HUES6 (cell line): Measurements from ENCODE around the gene PHLDA3.

Experiments
- H3K27ac ChIP-seq: 2 replicates; pipeline ENCODE4 v1.7.0; 2013; ENCODE audit warnings: low read depth, mild to moderate bottlenecking, low read length, inconsistent platforms
- H3K27me3 ChIP-seq: 2 replicates; pipeline ENCODE4 v1.6.1; 2013; ENCODE audit warnings: low read length; ENCODE audit not compliant: control insufficient read depth, insufficient read depth
- H3K36me3 ChIP-seq: 2 replicates; pipeline ENCODE4 v1.6.1; 2013; ENCODE audit warnings: low read length; ENCODE audit not compliant: control insufficient read depth, insufficient read depth
- H3K4me1 ChIP-seq: 2 replicates; pipeline ENCODE4 v1.6.1; 2013; ENCODE audit warnings: low read length; ENCODE audit not compliant: control insufficient read depth, insufficient read depth
- H3K4me3 ChIP-seq: 2 replicates; pipeline ENCODE4 v1.5.1; 2013; ENCODE audit warnings: low read depth, low read length
- H3K9ac ChIP-seq: one replicate; pipeline ENCODE4 v1.6.1; 2013; ENCODE audit warnings: mild to moderate bottlenecking, low read length
- H3K9me3 ChIP-seq: 2 replicates; pipeline ENCODE4 v1.6.1; 2013; ENCODE audit warnings: low read depth, low read length; ENCODE audit not compliant: control insufficient read depth, insufficient read depth

The PHLDA3 gene

GRCh38 chr1:201468844-201469644 lies at the start of gene PHLDA3:
TSS of gene PHLDA3 (minus strand) at chr1:201469188. CDS start at chr1:201468786, 402 bp downstream.
- H3K27ac ChIP-seq: peak within 1 kb of the TSS; percentile 93
- H3K36me3 ChIP-seq: peaks cover 24% of the 10 kb centered on the region
- H3K9me3 ChIP-seq: no peaks in the 10 kb centered on the region
- H3K4me1 ChIP-seq: peaks cover 16% of the 10 kb centered on the region
- H3K4me3 ChIP-seq: peak within 1 kb of the TSS; percentile 99
- peaks cover 36% of the 10 kb centered on the region for H3K27me3 ChIP-seq
- peak within 1 kb of the TSS; percentile 91 for H3K9ac ChIP-seq

DNA sequence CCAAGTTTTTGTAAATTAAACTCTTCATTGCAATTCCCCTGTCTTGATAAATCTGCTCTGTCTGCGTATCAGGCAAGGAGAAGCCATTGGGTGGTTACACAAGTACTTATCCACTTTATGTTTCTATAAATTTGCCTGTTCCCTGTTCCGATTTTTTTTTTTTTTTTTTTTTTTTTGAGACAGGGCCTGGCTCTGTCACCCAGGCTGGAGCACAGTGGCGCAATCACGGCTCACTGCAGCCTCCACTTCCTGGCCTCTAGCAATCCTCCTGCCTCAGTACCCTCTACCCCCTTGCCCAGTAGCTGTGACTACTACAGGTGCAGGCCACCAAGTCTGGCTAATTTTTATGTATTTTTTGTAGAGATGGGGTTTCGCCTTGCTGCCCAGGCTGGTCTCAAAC lies 49.1 kb upstream of the PHLDA3 start:
- no peaks in the 10 kb centered on the region for H3K9me3 ChIP-seq
- H3K4me3 ChIP-seq: no peak overlapping the region
- no peak overlapping the region for H3K9ac ChIP-seq
- no peaks in the 10 kb centered on the region for H3K4me1 ChIP-seq
- no peaks in the 10 kb centered on the region for H3K27me3 ChIP-seq
- H3K36me3 ChIP-seq: no peaks in the 10 kb centered on the region
- no peak overlapping the region for H3K27ac ChIP-seq

- Histone ChIP-seq H3K9ac (no peak overlapping the region), H3K27me3 (no peaks in the 10 kb centered on the region), H3K36me3 (no peaks in the 10 kb centered on the region), H3K9me3 (no peaks in the 10 kb centered on the region), H3K27ac (no peak overlapping the region), H3K4me3 (no peak overlapping the region), H3K4me1 (peaks cover 2% of the 10 kb centered on the region; the same call in 1 of the 2 replicates)
Measured at GRCh38 chr1:201517631-201518030, 48.6 kb upstream of the PHLDA3 start.

DNA sequence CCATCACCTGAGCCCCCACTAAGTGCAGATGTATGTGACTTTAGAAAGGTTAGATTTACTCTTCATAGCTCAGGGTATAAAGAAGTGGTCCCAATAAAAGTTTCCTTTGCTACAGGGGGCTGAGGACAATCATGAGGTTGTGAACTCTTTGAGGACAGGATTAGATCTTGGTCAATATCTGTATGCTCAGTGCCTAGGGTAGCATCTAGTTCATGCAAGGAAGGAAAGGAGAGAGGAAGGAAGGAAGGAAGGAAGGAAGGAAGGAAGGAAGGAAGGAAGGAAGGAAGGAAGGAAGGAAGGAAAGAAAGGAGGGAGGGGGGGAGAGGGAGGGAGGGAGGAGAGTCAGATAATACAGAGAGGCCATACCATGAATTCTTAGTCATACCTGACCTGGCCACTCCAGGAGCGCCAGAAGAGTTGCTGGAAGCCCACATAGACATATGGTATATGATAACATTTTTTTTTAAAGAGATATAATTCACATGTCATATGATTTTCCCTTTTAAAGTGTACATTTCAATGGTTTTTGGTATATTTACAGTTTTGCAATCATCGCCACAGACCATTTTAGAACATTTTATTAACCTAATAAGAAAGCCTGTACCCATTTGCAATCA lies 47.6 kb upstream of the PHLDA3 start:
- Histone ChIP-seq H3K4me1 (peaks cover 12% of the 10 kb centered on the region), H3K9me3 (no peaks in the 10 kb centered on the region), H3K9ac (no peak overlapping the region), H3K27ac (no peak overlapping the region), H3K36me3 (no peaks in the 10 kb centered on the region), H3K4me3 (no peak overlapping the region), H3K27me3 (no peaks in the 10 kb centered on the region)

- no peak overlapping the region for H3K27ac ChIP-seq
Measured at GRCh38 chr1:201515895-201516294, 46.9 kb upstream of the PHLDA3 start.

DNA sequence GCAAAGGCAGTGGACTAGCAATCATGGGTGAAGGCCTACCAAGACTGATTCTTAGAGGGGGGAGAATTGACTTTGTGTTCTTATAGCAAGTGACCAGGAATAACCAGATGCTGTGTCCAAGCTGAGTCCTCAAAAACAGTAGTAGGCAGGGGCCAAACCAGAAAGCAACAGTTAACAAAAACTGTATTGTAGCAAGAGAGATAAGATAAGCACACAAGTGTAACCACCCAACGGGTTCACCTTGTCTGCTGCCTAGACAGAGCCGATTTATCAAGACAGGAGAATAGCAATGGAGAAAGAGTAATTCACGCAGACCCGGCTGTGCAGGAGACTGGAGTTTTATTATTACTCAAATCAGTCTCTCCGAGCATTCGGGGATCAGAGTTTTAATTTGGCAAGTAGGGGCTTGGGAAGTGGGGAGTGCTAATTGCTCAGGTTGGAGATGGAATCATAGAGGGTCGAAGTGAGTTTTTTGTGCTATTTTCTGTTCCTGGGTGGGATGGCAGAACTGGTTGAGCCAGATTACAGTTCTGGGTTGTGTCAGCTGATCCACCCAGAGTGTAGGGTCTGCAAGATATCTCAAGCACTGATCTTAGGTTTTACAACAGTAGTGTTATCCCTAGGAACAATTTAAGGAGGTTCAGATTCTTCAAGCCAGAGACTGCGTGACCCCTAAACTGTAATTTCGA lies 46.2 kb upstream of the PHLDA3 start:
- H3K9ac ChIP-seq: no peak overlapping the region
- H3K27ac ChIP-seq: no peak overlapping the region
- H3K4me3 ChIP-seq: no peak overlapping the region
- no peaks in the 10 kb centered on the region for H3K9me3 ChIP-seq
- no peaks in the 10 kb centered on the region for H3K36me3 ChIP-seq
- H3K27me3 ChIP-seq: no peaks in the 10 kb centered on the region
- H3K4me1 ChIP-seq: peaks cover 15% of the 10 kb centered on the region

More at GRCh38 chr1:201515895-201516294, 46.9 kb upstream of the PHLDA3 start:
- H3K9ac ChIP-seq: no peak overlapping the region
- H3K4me3 ChIP-seq: no peak overlapping the region
- H3K36me3 ChIP-seq: no peaks in the 10 kb centered on the region
- no peaks in the 10 kb centered on the region for H3K27me3 ChIP-seq
- H3K9me3 ChIP-seq: no peaks in the 10 kb centered on the region
- peaks cover 15% of the 10 kb centered on the region for H3K4me1 ChIP-seq

GRCh38 chr1:201514466-201514865 lies 45.5 kb upstream of the PHLDA3 start:
- H3K36me3 ChIP-seq: no peaks in the 10 kb centered on the region
- no peak overlapping the region for H3K9ac ChIP-seq
- H3K27me3 ChIP-seq: no peaks in the 10 kb centered on the region
- H3K4me1 ChIP-seq: peaks cover 15% of the 10 kb centered on the region
- no peak overlapping the region for H3K27ac ChIP-seq
- no peak overlapping the region for H3K4me3 ChIP-seq
- no peaks in the 10 kb centered on the region for H3K9me3 ChIP-seq

GRCh38 chr1:201513498-201514243 lies 44.7 kb upstream of the PHLDA3 start:
- Histone ChIP-seq H3K27ac (peak overlapping the region; percentile 44; the same call in 1 of the 2 replicates), H3K9me3 (no peaks in the 10 kb centered on the region), H3K4me1 (peaks cover 15% of the 10 kb centered on the region), H3K9ac (peak overlapping the region; percentile 14), H3K27me3 (no peaks in the 10 kb centered on the region), H3K36me3 (no peaks in the 10 kb centered on the region), H3K4me3 (no peak overlapping the region)

DNA sequence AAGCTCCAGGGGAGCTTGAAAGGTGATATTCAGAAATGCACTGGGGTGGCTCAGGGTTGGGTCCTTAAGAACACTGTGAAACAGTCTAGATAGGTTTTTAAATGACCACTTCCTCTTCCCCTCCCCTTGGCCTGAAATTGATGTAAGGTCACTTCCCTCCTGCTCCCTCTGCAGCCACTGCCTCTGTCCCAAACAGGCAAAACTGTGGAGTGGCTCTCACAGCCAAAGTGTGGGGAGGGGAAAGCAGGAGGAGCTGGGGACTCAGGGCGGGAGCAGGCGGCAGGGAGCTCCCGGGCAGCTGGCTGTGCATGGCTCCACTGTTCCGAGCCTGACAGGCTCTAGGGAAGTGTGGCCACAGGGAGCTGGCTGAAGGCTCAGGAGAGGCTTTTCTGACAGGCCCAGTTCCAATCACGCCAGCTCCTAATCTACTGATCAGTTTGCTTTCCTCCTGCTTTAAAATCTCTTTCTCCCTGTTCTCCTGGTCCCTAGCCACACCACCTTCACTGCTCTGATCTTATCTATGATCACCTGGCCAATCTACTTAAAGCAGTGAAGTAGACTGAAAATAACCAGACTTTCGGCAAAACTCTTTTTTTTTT lies 43.1 kb upstream of the PHLDA3 start:
- H3K27me3 ChIP-seq: peaks cover 9% of the 10 kb centered on the region
- peaks cover 19% of the 10 kb centered on the region for H3K4me1 ChIP-seq
- H3K9ac ChIP-seq: peak overlapping the region; percentile 18
- H3K4me3 ChIP-seq: no peak overlapping the region
- H3K36me3 ChIP-seq: no peaks in the 10 kb centered on the region
- no peak overlapping the region for H3K27ac ChIP-seq
- no peaks in the 10 kb centered on the region for H3K9me3 ChIP-seq

DNA sequence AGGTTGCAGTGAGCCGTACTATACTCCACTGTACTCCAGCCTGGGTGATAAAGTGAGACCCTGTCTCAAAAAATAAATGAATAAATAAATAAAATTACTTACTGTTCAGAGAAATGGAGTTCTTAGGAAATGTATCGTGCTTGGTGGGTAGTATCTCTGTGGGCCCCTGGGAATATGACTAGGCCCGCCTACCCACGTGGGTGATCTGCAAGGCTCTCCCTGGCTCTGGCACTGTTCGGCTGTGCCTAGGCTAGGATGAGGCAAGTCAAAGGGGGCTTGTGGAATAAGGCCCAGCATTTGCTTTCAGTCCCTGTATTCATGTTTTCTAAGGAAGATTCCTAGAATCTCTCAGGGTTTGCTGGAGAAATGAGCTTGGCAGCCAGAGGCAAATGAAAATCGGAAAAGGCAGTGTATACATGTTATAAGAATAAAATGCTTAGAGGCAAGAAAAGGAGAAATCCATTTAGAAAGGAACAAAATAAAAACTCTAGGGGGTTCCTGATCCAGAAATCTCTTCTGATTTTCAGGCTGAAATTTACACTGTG lies 42.5 kb upstream of the PHLDA3 start:
- Histone ChIP-seq H3K27me3 (peaks cover 14% of the 10 kb centered on the region), H3K27ac (no peak overlapping the region), H3K9me3 (no peaks in the 10 kb centered on the region), H3K36me3 (no peaks in the 10 kb centered on the region), H3K9ac (peak overlapping the region; percentile 18), H3K4me3 (no peak overlapping the region), H3K4me1 (peaks cover 21% of the 10 kb centered on the region)
